Fibroblast of skin of left biceps (primary cell): ENCODE data around the gene POU3F3.

Experiments
- DNase-seq, 2 experiments: peaks; one replicate each; pipeline ENCODE4 v3.0.0-alpha.2; 2013; ENCODE audit warnings: low read depth in 2 of 2

The POU3F3 gene

GRCh38 chr2:104860451-104860790 lies 6.5 kb downstream of the POU3F3 start:
- DNase-seq = no peak

- DNase-seq = no peak
These were observed 7.6 kb downstream of the POU3F3 start for GRCh38 chr2:104861351-104862057.

GRCh38 chr2:104862058-104862941 lies 8.4 kb downstream of the POU3F3 start:
- no peak for DNase-seq

- DNase-seq = no peak
These were observed 9.2 kb downstream of the POU3F3 start for GRCh38 chr2:104863146-104863467.

GRCh38 chr2:104863468-104864279 lies 9.8 kb downstream of the POU3F3 start:
- no peak for DNase-seq

- no peak for DNase-seq
These were observed 10.6 kb downstream of the POU3F3 start for GRCh38 chr2:104864280-104865095.

- DNase-seq = no peak
These were observed 11.2 kb downstream of the POU3F3 start for GRCh38 chr2:104865096-104865470.

GRCh38 chr2:104866122-104866864 lies 12.4 kb downstream of the POU3F3 start:
- no peak for DNase-seq

- no peak for DNase-seq
These were observed 13.2 kb downstream of the POU3F3 start for GRCh38 chr2:104866883-104867812.

- DNase-seq = no peak
These were observed 14.0 kb downstream of the POU3F3 start for GRCh38 chr2:104867813-104868504.

- no peak for DNase-seq
These were observed 14.6 kb downstream of the POU3F3 start for GRCh38 chr2:104868505-104868866.

- DNase-seq = no peak
These were observed 16.4 kb downstream of the POU3F3 start for GRCh38 chr2:104870100-104870975.

GRCh38 chr2:104871649-104871971 lies 17.7 kb downstream of the POU3F3 start:
- no peak for DNase-seq

GRCh38 chr2:104871972-104872865 lies 18.3 kb downstream of the POU3F3 start:
- no peak for DNase-seq

GRCh38 chr2:104872866-104873688 lies 19.2 kb downstream of the POU3F3 start:
- peak; percentile 24 for DNase-seq

- DNase-seq = no peak
These were observed 19.8 kb downstream of the POU3F3 start for GRCh38 chr2:104873689-104874054.

- no peak for DNase-seq
These were observed 20.3 kb downstream of the POU3F3 start for GRCh38 chr2:104874230-104874629.
